HEK293 (cell line): Measurements from ENCODE around the gene POFUT2.

Experiments used
- CTCF ChIA-PET: fragments of 350-600 bp; formaldehyde crosslinking; extraction: SDS; loops from one replicate; lab custom pipeline; 2021; ENCODE audit warnings: antibody characterized with exemption; lab: Yijun Ruan, JAX
- POLR2A ChIA-PET: fragments of 300-600 bp; formaldehyde crosslinking; extraction: SDS; loops from one replicate; lab custom pipeline; 2020; ENCODE audit warnings: antibody characterized with exemption, inconsistent platforms; lab: Yijun Ruan, JAX
- H3K27ac ChIP-seq: fragments of 200-500 bp; sonication (Bioruptor generic); 2 replicates; pipeline ENCODE4 v1.5.1; 2014; ENCODE audit warnings: low read depth, low read length, control low read depth, inconsistent platforms; ENCODE audit errors: extremely low read depth
- H3K36me3 ChIP-seq, 2 experiments: fragments of 200-500 bp in 1 of 2; sonication (Bioruptor generic) in 1 of 2; 1 replicate in 1 of 2; 2 replicates in 1 of 2; pipeline ENCODE4 v1.5.1; 2014 to 2017; ENCODE audit warnings: inconsistent platforms in 2 of 2, low read length in 2 of 2; ENCODE audit not compliant: control insufficient read depth in 2 of 2, insufficient read depth in 1 of 2
- H3K4me1 ChIP-seq: fragments of 200-500 bp; sonication (Bioruptor generic); 2 replicates; pipeline ENCODE4 v1.5.1; 2014; ENCODE audit warnings: mild to moderate bottlenecking, low read length, inconsistent platforms; ENCODE audit not compliant: control insufficient read depth, insufficient read depth
- H3K4me3 ChIP-seq: 2 replicates; pipeline ENCODE4 v1.5.1; 2011; ENCODE audit warnings: low read depth, mild to moderate bottlenecking, control low read depth, low read length, moderate library complexity
- H3K9me3 ChIP-seq: fragments of 200-500 bp; sonication (Bioruptor generic); 2 replicates; pipeline ENCODE4 v1.5.1; 2014; ENCODE audit warnings: low read depth, low read length, inconsistent platforms; ENCODE audit not compliant: control insufficient read depth, insufficient read depth
- GLI4 ChIP-seq: fragments of 450-650 bp; formaldehyde crosslinking; IDR thresholded peaks from 2 replicates; pipeline ENCODE4 v1.5.1; 2016; ENCODE audit warnings: missing biosample characterization, missing genetic modification characterization
- KLF7 ChIP-seq: fragments of 450-650 bp; formaldehyde crosslinking; IDR thresholded peaks from 2 replicates; pipeline ENCODE4 v1.5.1; 2016; ENCODE audit warnings: missing biosample characterization, missing genetic modification characterization, borderline replicate concordance
- SALL2 ChIP-seq: fragments of 450-650 bp; formaldehyde crosslinking; IDR thresholded peaks from 2 replicates; pipeline ENCODE4 v1.5.0; 2017; ENCODE audit warnings: missing biosample characterization, mild to moderate bottlenecking, missing genetic modification characterization, borderline replicate concordance
- ZBTB21 ChIP-seq: fragments of 450-650 bp; formaldehyde crosslinking; IDR thresholded peaks from 2 replicates; pipeline ENCODE4 v1.5.1; 2017; ENCODE audit warnings: missing biosample characterization, missing genetic modification characterization
- ZBTB48 ChIP-seq: fragments of 450-650 bp; formaldehyde crosslinking; IDR thresholded peaks from 2 replicates; pipeline ENCODE4 v1.5.1; 2016; ENCODE audit warnings: missing biosample characterization, missing genetic modification characterization
- ZBTB8A ChIP-seq: fragments of 450-650 bp; formaldehyde crosslinking; IDR thresholded peaks from 2 replicates; pipeline ENCODE4 v1.5.1; 2016; ENCODE audit warnings: missing biosample characterization, missing genetic modification characterization
- ZFHX2 ChIP-seq: fragments of 450-650 bp; formaldehyde crosslinking; conservative IDR thresholded peaks from 2 replicates; pipeline ENCODE4 v1.5.1; 2016; ENCODE audit warnings: missing biosample characterization, missing genetic modification characterization
- ZFP3 ChIP-seq: fragments of 450-650 bp; formaldehyde crosslinking; IDR thresholded peaks from 2 replicates; pipeline ENCODE4 v1.5.1; 2016; ENCODE audit warnings: low read depth, missing biosample characterization, missing genetic modification characterization
- ZNF157 ChIP-seq: fragments of 450-650 bp; formaldehyde crosslinking; IDR thresholded peaks from 2 replicates; pipeline ENCODE4 v1.5.1; 2016; ENCODE audit warnings: missing biosample characterization, missing genetic modification characterization
- ZNF174 ChIP-seq: fragments of 450-650 bp; formaldehyde crosslinking; IDR thresholded peaks from 2 replicates; pipeline ENCODE4 v1.5.0; 2017; ENCODE audit warnings: missing biosample characterization, mild to moderate bottlenecking, missing genetic modification characterization
- ZNF184 ChIP-seq: fragments of 450-650 bp; IDR thresholded peaks from 2 replicates; pipeline ENCODE4 v1.5.1; 2018; ENCODE audit warnings: missing biosample characterization, mild to moderate bottlenecking, missing genetic modification characterization
- ZNF37A ChIP-seq: fragments of 450-650 bp; IDR thresholded peaks from 2 replicates; pipeline ENCODE4 v1.5.1; 2018; ENCODE audit warnings: missing biosample characterization, missing genetic modification characterization
- ZNF548 ChIP-seq: fragments of 450-650 bp; formaldehyde crosslinking; IDR thresholded peaks from 2 replicates; pipeline ENCODE4 v1.5.1; 2016; ENCODE audit warnings: missing biosample characterization, missing genetic modification characterization
- ZNF560 ChIP-seq: fragments of 450-650 bp; formaldehyde crosslinking; IDR thresholded peaks from 2 replicates; pipeline ENCODE4 v1.5.1; 2017; ENCODE audit warnings: missing biosample characterization, missing genetic modification characterization, borderline replicate concordance
- ZNF585B ChIP-seq: fragments of 450-650 bp; formaldehyde crosslinking; IDR thresholded peaks from 2 replicates; pipeline ENCODE4 v1.5.1; 2016; ENCODE audit warnings: missing biosample characterization, missing genetic modification characterization
- ZNF654 ChIP-seq: fragments of 450-650 bp; formaldehyde crosslinking; IDR thresholded peaks from 2 replicates; pipeline ENCODE4 v1.5.1; 2016; ENCODE audit warnings: low read depth, missing biosample characterization, missing genetic modification characterization
- ZNF707 ChIP-seq: fragments of 450-650 bp; formaldehyde crosslinking; IDR thresholded peaks from 2 replicates; pipeline ENCODE4 v1.5.1; 2016; ENCODE audit warnings: missing biosample characterization, missing genetic modification characterization
- TF ChIP-seq, protein P1 (sequence below): fragments of 450-650 bp; IDR thresholded peaks from 2 replicates; pipeline ENCODE4 v1.5.1; 2018; ENCODE audit warnings: missing biosample characterization, mild to moderate bottlenecking, missing genetic modification characterization
- TF ChIP-seq, protein P2 (sequence below): fragments of 450-650 bp; formaldehyde crosslinking; IDR thresholded peaks from 2 replicates; pipeline ENCODE4 v1.5.1; 2016; ENCODE audit warnings: missing biosample characterization, missing genetic modification characterization, low read depth
- TF ChIP-seq, protein P3 (sequence below): IDR thresholded peaks from 2 replicates; pipeline ENCODE4 v1.6.1; 2011; ENCODE audit warnings: mild to moderate bottlenecking, low read depth, low read length, borderline replicate concordance
- TF ChIP-seq, protein P4 (sequence below): fragments of 450-650 bp; formaldehyde crosslinking; IDR thresholded peaks from 2 replicates; pipeline ENCODE4 v1.5.1; 2016; ENCODE audit warnings: missing biosample characterization, missing genetic modification characterization
- TF ChIP-seq, protein P5 (sequence below): fragments of 450-650 bp; formaldehyde crosslinking; IDR thresholded peaks from 2 replicates; pipeline ENCODE4 v1.5.1; 2016; ENCODE audit warnings: missing biosample characterization, missing genetic modification characterization, borderline replicate concordance
- TF ChIP-seq, protein P6 (sequence below): fragments of 450-650 bp; formaldehyde crosslinking; IDR thresholded peaks from 2 replicates; pipeline ENCODE4 v1.5.1; 2017; ENCODE audit warnings: missing biosample characterization, missing genetic modification characterization

The POFUT2 gene

DNA sequence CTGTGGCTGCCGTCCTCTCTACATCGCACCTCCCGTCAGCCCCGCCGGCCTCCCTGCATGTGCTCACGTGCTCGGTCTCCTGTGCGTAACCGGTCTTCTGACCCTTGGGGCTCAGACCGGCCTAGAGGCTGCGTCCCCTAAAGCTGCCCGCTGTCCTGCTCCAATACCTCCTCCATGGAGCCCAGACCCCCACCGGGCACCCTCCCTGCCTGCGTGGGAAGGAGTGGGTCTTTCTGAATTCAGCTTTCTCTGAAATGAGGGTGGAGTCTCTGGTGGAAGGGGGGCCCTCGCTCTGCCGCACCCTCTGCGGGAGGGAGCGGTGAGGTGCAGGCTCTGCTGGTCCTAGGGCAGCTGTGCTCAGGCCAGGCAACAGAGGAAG lies 18.7 kb upstream of the POFUT2 start:
- Histone ChIP-seq H3K27ac (no peak overlapping the region), H3K4me1 (no peaks in the 10 kb centered on the region)
- CTCF ChIA-PET: interaction anchor here (0.7 to 1.0 kb wide), 2 partner anchors 13 to 125 kb away, joined by 3 read pairs; no protein-coding TSS in a partner anchor
- TF ChIP-seq, protein P1, sequence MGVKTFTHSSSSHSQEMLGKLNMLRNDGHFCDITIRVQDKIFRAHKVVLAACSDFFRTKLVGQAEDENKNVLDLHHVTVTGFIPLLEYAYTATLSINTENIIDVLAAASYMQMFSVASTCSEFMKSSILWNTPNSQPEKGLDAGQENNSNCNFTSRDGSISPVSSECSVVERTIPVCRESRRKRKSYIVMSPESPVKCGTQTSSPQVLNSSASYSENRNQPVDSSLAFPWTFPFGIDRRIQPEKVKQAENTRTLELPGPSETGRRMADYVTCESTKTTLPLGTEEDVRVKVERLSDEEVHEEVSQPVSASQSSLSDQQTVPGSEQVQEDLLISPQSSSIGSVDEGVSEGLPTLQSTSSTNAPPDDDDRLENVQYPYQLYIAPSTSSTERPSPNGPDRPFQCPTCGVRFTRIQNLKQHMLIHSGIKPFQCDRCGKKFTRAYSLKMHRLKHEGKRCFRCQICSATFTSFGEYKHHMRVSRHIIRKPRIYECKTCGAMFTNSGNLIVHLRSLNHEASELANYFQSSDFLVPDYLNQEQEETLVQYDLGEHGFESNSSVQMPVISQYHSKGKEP (tag by site-specific recombination): no peak
- TF ChIP-seq, protein P2, sequence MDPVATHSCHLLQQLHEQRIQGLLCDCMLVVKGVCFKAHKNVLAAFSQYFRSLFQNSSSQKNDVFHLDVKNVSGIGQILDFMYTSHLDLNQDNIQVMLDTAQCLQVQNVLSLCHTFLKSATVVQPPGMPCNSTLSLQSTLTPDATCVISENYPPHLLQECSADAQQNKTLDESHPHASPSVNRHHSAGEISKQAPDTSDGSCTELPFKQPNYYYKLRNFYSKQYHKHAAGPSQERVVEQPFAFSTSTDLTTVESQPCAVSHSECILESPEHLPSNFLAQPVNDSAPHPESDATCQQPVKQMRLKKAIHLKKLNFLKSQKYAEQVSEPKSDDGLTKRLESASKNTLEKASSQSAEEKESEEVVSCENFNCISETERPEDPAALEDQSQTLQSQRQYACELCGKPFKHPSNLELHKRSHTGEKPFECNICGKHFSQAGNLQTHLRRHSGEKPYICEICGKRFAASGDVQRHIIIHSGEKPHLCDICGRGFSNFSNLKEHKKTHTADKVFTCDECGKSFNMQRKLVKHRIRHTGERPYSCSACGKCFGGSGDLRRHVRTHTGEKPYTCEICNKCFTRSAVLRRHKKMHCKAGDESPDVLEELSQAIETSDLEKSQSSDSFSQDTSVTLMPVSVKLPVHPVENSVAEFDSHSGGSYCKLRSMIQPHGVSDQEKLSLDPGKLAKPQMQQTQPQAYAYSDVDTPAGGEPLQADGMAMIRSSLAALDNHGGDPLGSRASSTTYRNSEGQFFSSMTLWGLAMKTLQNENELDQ: no peak
- no peak for TF ChIP-seq ZFHX2 (tag by site-specific recombination)
- no peak for TF ChIP-seq KLF7 (tag by site-specific recombination)
- no peak for TF ChIP-seq ZNF37A (tag by site-specific recombination)
- no peak for TF ChIP-seq ZFP3 (tag by site-specific recombination)
- TF ChIP-seq ZNF560 (tag by site-specific recombination): no peak
- TF ChIP-seq ZBTB21 (tag by site-specific recombination): no peak
- TF ChIP-seq ZNF174 (tag by site-specific recombination): no peak
- TF ChIP-seq ZNF157 (tag by site-specific recombination): no peak
- no peak for TF ChIP-seq SALL2 (tag by site-specific recombination)
- no peak for TF ChIP-seq GLI4
- TF ChIP-seq ZBTB8A (tag by site-specific recombination): no peak
- no peak for TF ChIP-seq ZNF585B (tag by site-specific recombination)
- TF ChIP-seq ZNF654 (tag by site-specific recombination): no peak
- TF ChIP-seq, protein P3, sequence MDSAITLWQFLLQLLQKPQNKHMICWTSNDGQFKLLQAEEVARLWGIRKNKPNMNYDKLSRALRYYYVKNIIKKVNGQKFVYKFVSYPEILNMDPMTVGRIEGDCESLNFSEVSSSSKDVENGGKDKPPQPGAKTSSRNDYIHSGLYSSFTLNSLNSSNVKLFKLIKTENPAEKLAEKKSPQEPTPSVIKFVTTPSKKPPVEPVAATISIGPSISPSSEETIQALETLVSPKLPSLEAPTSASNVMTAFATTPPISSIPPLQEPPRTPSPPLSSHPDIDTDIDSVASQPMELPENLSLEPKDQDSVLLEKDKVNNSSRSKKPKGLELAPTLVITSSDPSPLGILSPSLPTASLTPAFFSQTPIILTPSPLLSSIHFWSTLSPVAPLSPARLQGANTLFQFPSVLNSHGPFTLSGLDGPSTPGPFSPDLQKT: no peak
- TF ChIP-seq, protein P4, sequence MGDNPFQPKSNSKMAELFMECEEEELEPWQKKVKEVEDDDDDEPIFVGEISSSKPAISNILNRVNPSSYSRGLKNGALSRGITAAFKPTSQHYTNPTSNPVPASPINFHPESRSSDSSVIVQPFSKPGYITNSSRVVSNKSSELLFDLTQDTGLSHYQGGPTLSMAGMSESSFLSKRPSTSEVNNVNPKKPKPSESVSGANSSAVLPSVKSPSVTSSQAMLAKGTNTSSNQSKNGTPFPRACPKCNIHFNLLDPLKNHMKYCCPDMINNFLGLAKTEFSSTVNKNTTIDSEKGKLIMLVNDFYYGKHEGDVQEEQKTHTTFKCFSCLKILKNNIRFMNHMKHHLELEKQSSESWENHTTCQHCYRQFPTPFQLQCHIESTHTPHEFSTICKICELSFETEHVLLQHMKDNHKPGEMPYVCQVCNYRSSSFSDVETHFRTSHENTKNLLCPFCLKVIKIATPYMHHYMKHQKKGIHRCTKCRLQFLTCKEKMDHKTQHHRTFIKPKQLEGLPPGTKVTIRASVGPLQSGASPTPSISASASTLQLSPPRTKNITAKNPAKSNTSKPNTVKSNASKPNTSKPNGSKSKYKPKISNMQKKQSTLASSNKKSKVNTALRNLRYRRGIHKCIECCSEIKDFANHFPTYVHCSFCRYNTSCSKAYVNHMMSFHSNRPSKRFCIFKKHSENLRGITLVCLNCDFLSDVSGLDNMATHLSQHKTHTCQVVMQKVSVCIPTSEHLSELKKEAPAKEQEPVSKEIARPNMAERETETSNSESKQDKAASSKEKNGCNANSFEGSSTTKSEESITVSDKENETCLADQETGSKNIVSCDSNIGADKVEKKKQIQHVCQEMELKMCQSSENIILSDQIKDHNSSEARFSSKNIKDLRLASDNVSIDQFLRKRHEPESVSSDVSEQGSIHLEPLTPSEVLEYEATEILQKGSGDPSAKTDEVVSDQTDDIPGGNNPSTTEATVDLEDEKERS (tag by site-specific recombination): no peak
- TF ChIP-seq, all 188 proteins: peak for 0
- no peaks in the 10 kb centered on the region for H3K9me3 ChIP-seq
- POLR2A ChIA-PET: no interaction called here
- no peak overlapping the region for H3K4me3 ChIP-seq
- H3K36me3 ChIP-seq: peaks cover 0 to 2% of the 10 kb centered on the region in 2 experiments; a peak in 1 of 3 replicates

DNA sequence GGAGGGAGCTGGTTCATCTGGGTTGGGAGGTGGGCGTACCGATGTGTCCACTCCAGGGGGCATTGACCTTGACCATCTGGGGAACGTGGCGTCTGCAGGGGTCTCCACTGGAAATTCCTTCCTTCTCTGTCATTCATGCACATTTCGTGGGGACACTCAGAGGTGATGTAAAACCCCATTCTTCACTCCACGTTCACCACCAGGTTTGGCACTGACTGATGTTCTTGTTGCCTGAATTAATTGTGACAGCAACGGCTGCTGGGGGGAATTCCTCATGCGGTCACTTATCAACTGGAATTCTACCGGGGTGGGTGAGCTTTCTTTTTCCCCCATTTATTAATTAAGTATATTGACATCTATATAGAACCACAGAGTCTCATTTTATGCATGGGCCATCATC lies 18.1 kb upstream of the POFUT2 start:
- CTCF ChIA-PET: interaction anchor here (0.7 to 1.0 kb wide), 2 partner anchors 13 to 125 kb away, joined by 3 read pairs; no protein-coding TSS in a partner anchor
- Histone ChIP-seq H3K9me3 (no peaks in the 10 kb centered on the region), H3K4me3 (no peak overlapping the region), H3K27ac (no peak overlapping the region), H3K36me3 (peaks cover 0 to 2% of the 10 kb centered on the region in 2 experiments; a peak in 1 of 3 replicates), H3K4me1 (no peaks in the 10 kb centered on the region)
- POLR2A ChIA-PET: no interaction called here
- TF ChIP-seq ZNF548 (tag by site-specific recombination) (no peak), ZBTB48 (tag by site-specific recombination) (no peak), ZNF184 (tag by site-specific recombination) (no peak), ZNF707 (tag by site-specific recombination) (no peak)
- TF ChIP-seq, protein P5, sequence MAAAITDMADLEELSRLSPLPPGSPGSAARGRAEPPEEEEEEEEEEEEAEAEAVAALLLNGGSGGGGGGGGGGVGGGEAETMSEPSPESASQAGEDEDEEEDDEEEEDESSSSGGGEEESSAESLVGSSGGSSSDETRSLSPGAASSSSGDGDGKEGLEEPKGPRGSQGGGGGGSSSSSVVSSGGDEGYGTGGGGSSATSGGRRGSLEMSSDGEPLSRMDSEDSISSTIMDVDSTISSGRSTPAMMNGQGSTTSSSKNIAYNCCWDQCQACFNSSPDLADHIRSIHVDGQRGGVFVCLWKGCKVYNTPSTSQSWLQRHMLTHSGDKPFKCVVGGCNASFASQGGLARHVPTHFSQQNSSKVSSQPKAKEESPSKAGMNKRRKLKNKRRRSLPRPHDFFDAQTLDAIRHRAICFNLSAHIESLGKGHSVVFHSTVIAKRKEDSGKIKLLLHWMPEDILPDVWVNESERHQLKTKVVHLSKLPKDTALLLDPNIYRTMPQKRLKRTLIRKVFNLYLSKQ (tag by site-specific recombination): no peak
- TF ChIP-seq, protein P6, sequence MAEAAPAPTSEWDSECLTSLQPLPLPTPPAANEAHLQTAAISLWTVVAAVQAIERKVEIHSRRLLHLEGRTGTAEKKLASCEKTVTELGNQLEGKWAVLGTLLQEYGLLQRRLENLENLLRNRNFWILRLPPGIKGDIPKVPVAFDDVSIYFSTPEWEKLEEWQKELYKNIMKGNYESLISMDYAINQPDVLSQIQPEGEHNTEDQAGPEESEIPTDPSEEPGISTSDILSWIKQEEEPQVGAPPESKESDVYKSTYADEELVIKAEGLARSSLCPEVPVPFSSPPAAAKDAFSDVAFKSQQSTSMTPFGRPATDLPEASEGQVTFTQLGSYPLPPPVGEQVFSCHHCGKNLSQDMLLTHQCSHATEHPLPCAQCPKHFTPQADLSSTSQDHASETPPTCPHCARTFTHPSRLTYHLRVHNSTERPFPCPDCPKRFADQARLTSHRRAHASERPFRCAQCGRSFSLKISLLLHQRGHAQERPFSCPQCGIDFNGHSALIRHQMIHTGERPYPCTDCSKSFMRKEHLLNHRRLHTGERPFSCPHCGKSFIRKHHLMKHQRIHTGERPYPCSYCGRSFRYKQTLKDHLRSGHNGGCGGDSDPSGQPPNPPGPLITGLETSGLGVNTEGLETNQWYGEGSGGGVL (tag by site-specific recombination): no peak
